SK-N-SH treated with all-trans-retinoic acid at 6 μM for 48 hours (cell line): ENCODE measurements around the gene PRKCZ.

Experiments used
- ATAC-seq: fragments of 200-7000 bp; cut with Tn5 transposase; 3 replicates; pipeline ENCODE4 v1.9.1; 2020; ENCODE audit warnings: mild to moderate bottlenecking, moderate library complexity
- ARNTL ChIP-seq: fragments of 450-650 bp; formaldehyde crosslinking; IDR thresholded peaks from 2 replicates; pipeline ENCODE4 v1.5.0; 2020; ENCODE audit warnings: low read depth, mild to moderate bottlenecking, moderate library complexity, borderline replicate concordance
- BACH2 ChIP-seq: fragments of 250-450 bp; sonication (Bioruptor Pico); IDR thresholded peaks from 2 replicates; pipeline ENCODE4 v1.9.0; 2021; ENCODE audit warnings: mild to moderate bottlenecking, borderline replicate concordance
- CSDC2 ChIP-seq: fragments of 250-450 bp; sonication (Bioruptor Pico); IDR thresholded peaks from 2 replicates; pipeline ENCODE4 v1.5.0; 2020; ENCODE audit warnings: mild to moderate bottlenecking, moderate library complexity
- ESRRG ChIP-seq: fragments of 250-450 bp; sonication (Bioruptor Pico); IDR thresholded peaks from 2 replicates; pipeline ENCODE4 v1.6.1; 2021; ENCODE audit warnings: mild to moderate bottlenecking
- GLIS3 ChIP-seq: fragments of 250-450 bp; sonication (Bioruptor Pico); IDR thresholded peaks from 2 replicates; pipeline ENCODE4 v1.5.0; 2020; ENCODE audit warnings: mild to moderate bottlenecking, moderate library complexity
- ISL1 ChIP-seq: fragments of 250-450 bp; sonication (Bioruptor Pico); IDR thresholded peaks from 2 replicates; pipeline ENCODE4 v2.1.2; 2022; ENCODE audit warnings: mild to moderate bottlenecking, moderate library complexity
- OSR1 ChIP-seq: fragments of 250-450 bp; sonication (Bioruptor Pico); IDR thresholded peaks from 2 replicates; pipeline ENCODE4 v1.8.0; 2022; ENCODE audit warnings: moderate library complexity, mild to moderate bottlenecking, inconsistent platforms
- PPARA ChIP-seq: fragments of 250-450 bp; sonication (Bioruptor Pico); IDR thresholded peaks from 2 replicates; pipeline ENCODE4 v1.5.0; 2020; ENCODE audit warnings: mild to moderate bottlenecking, borderline replicate concordance
- RARB ChIP-seq: fragments of 250-450 bp; sonication (Bioruptor Pico); IDR thresholded peaks from 2 replicates; pipeline ENCODE4 v1.8.0; 2021; ENCODE audit warnings: mild to moderate bottlenecking, moderate library complexity
- SNAI2 ChIP-seq: fragments of 250-450 bp; sonication (Bioruptor Pico); IDR thresholded peaks from 2 replicates; pipeline ENCODE4 v1.5.0; 2020; ENCODE audit warnings: mild to moderate bottlenecking, moderate library complexity
- TCF4 ChIP-seq: fragments of 250-450 bp; sonication (Bioruptor Pico); IDR thresholded peaks from 2 replicates; pipeline ENCODE4 v1.8.0; 2021; ENCODE audit warnings: mild to moderate bottlenecking, moderate library complexity, borderline replicate concordance
- TOX ChIP-seq: fragments of 250-450 bp; sonication (Bioruptor Pico); IDR thresholded peaks from 2 replicates; pipeline ENCODE4 v1.8.0; 2021; ENCODE audit warnings: mild to moderate bottlenecking, moderate library complexity, borderline replicate concordance
- ZC3H10 ChIP-seq: fragments of 250-450 bp; sonication (Bioruptor Pico); IDR thresholded peaks from 2 replicates; pipeline ENCODE4 v1.5.1; 2021; ENCODE audit warnings: mild to moderate bottlenecking, moderate library complexity
- ZFP3 ChIP-seq: fragments of 250-450 bp; sonication (Bioruptor Pico); IDR thresholded peaks from 2 replicates; pipeline ENCODE4 v1.5.0; 2020; ENCODE audit warnings: mild to moderate bottlenecking, moderate library complexity
- ZFP30 ChIP-seq: fragments of 450-650 bp; formaldehyde crosslinking; IDR thresholded peaks from 2 replicates; pipeline ENCODE4 v1.5.0; 2022; ENCODE audit warnings: mild to moderate bottlenecking, moderate library complexity
- ZNF565 ChIP-seq: fragments of 450-650 bp; formaldehyde crosslinking; conservative IDR thresholded peaks from 2 replicates; pipeline ENCODE4 v1.5.0; 2020; ENCODE audit warnings: low read depth, mild to moderate bottlenecking, moderate library complexity
- ZNF70 ChIP-seq: fragments of 450-650 bp; formaldehyde crosslinking; IDR thresholded peaks from 2 replicates; pipeline ENCODE4 v1.5.0; 2020; ENCODE audit warnings: mild to moderate bottlenecking, moderate library complexity
- TF ChIP-seq, protein P1 (sequence below): fragments of 250-450 bp; sonication (Bioruptor Pico); IDR thresholded peaks from 2 replicates; pipeline ENCODE4 v1.5.1; 2020; ENCODE audit warnings: low read depth, mild to moderate bottlenecking, moderate library complexity
- TF ChIP-seq, protein P2 (sequence below): fragments of 250-450 bp; sonication (Bioruptor Pico); IDR thresholded peaks from 2 replicates; pipeline ENCODE4 v1.5.0; 2020; ENCODE audit warnings: mild to moderate bottlenecking, moderate library complexity
- TF ChIP-seq, protein P3 (sequence below): fragments of 250-450 bp; sonication (Bioruptor Pico); IDR thresholded peaks from 2 replicates; pipeline ENCODE4 v1.5.1; 2021; ENCODE audit warnings: mild to moderate bottlenecking, moderate library complexity
- TF ChIP-seq, protein P4 (sequence below): fragments of 250-450 bp; sonication (Bioruptor Pico); IDR thresholded peaks from 2 replicates; pipeline ENCODE4 v1.8.0; 2020; ENCODE audit warnings: mild to moderate bottlenecking, moderate library complexity, borderline replicate concordance

The PRKCZ gene

DNA sequence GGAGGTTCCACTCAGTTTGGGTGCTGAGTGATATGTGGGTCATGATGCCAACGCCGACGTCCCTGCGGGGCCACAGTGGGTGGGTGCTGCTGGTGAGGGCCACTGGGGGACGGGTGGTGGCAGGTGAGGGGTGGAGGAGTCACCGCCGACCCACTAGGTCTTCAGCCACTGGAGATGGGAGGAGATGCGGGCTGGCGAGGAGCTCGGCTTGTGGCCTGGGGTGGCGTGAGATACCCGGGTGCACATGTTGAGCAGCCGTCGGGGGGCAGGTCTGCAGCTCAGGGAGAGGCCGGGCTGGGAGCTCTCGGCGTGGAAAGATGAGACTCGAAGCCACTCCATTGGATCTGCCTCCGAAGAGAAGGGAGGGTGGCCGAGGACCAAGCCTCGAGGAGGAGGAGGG lies 103.8 kb downstream of the PRKCZ start:
- no peak for ATAC-seq
- TF ChIP-seq TOX (CRISPR knock-in tag) (no peak), RARB (CRISPR knock-in tag) (no peak), SNAI2 (CRISPR knock-in tag) (no peak), TCF4 (CRISPR knock-in tag) (no peak), GLIS3 (CRISPR knock-in tag) (no peak)
- TF ChIP-seq, protein P1, sequence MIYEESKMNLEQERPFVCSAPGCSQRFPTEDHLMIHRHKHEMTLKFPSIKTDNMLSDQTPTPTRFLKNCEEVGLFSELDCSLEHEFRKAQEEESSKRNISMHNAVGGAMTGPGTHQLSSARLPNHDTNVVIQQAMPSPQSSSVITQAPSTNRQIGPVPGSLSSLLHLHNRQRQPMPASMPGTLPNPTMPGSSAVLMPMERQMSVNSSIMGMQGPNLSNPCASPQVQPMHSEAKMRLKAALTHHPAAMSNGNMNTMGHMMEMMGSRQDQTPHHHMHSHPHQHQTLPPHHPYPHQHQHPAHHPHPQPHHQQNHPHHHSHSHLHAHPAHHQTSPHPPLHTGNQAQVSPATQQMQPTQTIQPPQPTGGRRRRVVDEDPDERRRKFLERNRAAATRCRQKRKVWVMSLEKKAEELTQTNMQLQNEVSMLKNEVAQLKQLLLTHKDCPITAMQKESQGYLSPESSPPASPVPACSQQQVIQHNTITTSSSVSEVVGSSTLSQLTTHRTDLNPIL, result no peak
- TF ChIP-seq, protein P2, sequence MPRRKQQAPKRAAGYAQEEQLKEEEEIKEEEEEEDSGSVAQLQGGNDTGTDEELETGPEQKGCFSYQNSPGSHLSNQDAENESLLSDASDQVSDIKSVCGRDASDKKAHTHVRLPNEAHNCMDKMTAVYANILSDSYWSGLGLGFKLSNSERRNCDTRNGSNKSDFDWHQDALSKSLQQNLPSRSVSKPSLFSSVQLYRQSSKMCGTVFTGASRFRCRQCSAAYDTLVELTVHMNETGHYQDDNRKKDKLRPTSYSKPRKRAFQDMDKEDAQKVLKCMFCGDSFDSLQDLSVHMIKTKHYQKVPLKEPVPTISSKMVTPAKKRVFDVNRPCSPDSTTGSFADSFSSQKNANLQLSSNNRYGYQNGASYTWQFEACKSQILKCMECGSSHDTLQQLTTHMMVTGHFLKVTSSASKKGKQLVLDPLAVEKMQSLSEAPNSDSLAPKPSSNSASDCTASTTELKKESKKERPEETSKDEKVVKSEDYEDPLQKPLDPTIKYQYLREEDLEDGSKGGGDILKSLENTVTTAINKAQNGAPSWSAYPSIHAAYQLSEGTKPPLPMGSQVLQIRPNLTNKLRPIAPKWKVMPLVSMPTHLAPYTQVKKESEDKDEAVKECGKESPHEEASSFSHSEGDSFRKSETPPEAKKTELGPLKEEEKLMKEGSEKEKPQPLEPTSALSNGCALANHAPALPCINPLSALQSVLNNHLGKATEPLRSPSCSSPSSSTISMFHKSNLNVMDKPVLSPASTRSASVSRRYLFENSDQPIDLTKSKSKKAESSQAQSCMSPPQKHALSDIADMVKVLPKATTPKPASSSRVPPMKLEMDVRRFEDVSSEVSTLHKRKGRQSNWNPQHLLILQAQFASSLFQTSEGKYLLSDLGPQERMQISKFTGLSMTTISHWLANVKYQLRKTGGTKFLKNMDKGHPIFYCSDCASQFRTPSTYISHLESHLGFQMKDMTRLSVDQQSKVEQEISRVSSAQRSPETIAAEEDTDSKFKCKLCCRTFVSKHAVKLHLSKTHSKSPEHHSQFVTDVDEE (CRISPR knock-in tag), result no peak

DNA sequence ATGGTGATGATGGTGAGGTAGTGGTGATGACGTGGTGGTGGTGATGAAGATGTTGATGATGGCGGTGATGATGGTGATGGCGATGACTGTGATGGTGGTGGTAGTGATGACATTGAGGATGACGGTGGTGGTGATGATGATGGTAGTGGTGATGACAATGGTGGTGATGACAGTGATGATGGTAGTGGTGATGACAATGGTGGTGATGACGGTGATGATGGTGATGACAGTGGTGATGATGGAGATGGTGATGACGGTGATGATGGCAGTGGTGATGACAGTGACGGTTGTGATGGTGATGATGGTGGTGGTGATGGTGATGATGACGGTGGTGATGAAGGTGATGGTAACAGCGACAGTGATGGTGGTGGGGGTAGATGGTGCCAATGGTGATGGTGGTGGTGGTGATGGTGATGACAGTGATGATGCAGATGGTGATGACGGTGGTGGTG lies 105.0 kb downstream of the PRKCZ start:
- ATAC-seq, result no peak
- TF ChIP-seq ZFP3 (no peak), ZNF565 (CRISPR knock-in tag) (no peak), CSDC2 (no peak), ZC3H10 (CRISPR knock-in tag) (no peak), ESRRG (CRISPR knock-in tag) (no peak), BACH2 (CRISPR knock-in tag) (no peak), RARB (CRISPR knock-in tag) (no peak), SNAI2 (CRISPR knock-in tag) (no peak), ISL1 (CRISPR knock-in tag) (no peak), TOX (CRISPR knock-in tag) (no peak), ZNF70 (CRISPR knock-in tag) (no peak), ARNTL (CRISPR knock-in tag) (no peak), TCF4 (CRISPR knock-in tag) (no peak)
- TF ChIP-seq, protein P1, result no peak
- TF ChIP-seq, protein P3, sequence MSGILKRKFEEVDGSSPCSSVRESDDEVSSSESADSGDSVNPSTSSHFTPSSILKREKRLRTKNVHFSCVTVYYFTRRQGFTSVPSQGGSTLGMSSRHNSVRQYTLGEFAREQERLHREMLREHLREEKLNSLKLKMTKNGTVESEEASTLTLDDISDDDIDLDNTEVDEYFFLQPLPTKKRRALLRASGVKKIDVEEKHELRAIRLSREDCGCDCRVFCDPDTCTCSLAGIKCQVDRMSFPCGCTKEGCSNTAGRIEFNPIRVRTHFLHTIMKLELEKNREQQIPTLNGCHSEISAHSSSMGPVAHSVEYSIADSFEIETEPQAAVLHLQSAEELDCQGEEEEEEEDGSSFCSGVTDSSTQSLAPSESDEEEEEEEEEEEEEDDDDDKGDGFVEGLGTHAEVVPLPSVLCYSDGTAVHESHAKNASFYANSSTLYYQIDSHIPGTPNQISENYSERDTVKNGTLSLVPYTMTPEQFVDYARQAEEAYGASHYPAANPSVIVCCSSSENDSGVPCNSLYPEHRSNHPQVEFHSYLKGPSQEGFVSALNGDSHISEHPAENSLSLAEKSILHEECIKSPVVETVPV (CRISPR knock-in tag), result no peak
- TF ChIP-seq, protein P4, sequence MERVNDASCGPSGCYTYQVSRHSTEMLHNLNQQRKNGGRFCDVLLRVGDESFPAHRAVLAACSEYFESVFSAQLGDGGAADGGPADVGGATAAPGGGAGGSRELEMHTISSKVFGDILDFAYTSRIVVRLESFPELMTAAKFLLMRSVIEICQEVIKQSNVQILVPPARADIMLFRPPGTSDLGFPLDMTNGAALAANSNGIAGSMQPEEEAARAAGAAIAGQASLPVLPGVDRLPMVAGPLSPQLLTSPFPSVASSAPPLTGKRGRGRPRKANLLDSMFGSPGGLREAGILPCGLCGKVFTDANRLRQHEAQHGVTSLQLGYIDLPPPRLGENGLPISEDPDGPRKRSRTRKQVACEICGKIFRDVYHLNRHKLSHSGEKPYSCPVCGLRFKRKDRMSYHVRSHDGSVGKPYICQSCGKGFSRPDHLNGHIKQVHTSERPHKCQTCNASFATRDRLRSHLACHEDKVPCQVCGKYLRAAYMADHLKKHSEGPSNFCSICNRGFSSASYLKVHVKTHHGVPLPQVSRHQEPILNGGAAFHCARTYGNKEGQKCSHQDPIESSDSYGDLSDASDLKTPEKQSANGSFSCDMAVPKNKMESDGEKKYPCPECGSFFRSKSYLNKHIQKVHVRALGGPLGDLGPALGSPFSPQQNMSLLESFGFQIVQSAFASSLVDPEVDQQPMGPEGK (CRISPR knock-in tag), result no peak
- TF ChIP-seq, protein P2 (CRISPR knock-in tag), result no peak

DNA sequence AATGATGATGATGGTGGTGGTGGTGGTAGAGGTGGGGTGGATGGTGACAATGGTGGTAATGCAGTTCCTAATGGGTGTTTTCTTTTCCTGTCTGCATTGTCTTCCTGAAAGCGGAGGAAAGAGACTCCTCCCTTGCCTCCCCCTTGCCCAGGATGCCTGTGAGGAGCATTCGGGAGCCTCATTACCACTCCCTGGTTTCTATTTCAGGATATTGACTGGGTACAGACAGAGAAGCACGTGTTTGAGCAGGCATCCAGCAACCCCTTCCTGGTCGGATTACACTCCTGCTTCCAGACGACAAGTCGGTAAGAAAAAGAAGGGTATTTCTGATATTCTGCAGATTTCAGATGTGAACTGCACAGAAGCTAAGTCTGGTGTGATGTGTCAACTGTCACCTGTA lies 105.6 kb downstream of the PRKCZ start:
- no peak for ATAC-seq
- TF ChIP-seq PPARA (CRISPR knock-in tag), result no peak
- no peak for TF ChIP-seq ZNF70 (CRISPR knock-in tag)
- TF ChIP-seq BACH2 (CRISPR knock-in tag), result no peak
- no peak for TF ChIP-seq ZC3H10 (CRISPR knock-in tag)
- no peak for TF ChIP-seq OSR1 (CRISPR knock-in tag)
- TF ChIP-seq, protein P1, result no peak
- TF ChIP-seq, protein P4 (CRISPR knock-in tag), result no peak
- TF ChIP-seq ISL1 (CRISPR knock-in tag), result no peak
- no peak for TF ChIP-seq ZFP30
